IMR-90 (cell line): Measurements from ENCODE around the gene ZFAND5. TPM values are rescaled to one million over a fixed set of nuclear protein-coding genes. Genes with fewer than 3 reads are reported as not detected.

Experiments
- MAZ ChIP-seq: IDR thresholded peaks from 2 replicates; pipeline ENCODE4 v1.6.1; 2012; ENCODE audit warnings: low read depth, mild to moderate bottlenecking, low read length, improper control_type of control experiment, moderate library complexity, borderline replicate concordance
- polyA plus RNA-seq, 3 experiments: library from polyadenylated mRNA; depleted of rRNA; stranded (reverse); fragments of >200 nt; gene quantifications; 2 replicates each; pipeline ENCODE4 v1.2.3, GENCODE V29; 2012; ENCODE audit warnings: low replicate concordance in 1 of 3
- total RNA-seq: library from RNA; depleted of rRNA; stranded (reverse); fragments of >200 nt; gene quantifications from 2 replicates; pipeline ENCODE4 v1.2.3, GENCODE V29; 2012; rRNA removed

ZFAND5 gene
- total and polyA plus RNA-seq, 2 of the 4 experiments (the other 2 are of a cell fraction): 35.8 to 85.2 TPM

- no peak for TF ChIP-seq MAZ
These were observed 60.5 kb downstream of the ZFAND5 start (continued) for GRCh38 chr9:72304538-72304937.

Other genes with a start within 250 kb of the ZFAND5 start
- gene GDA, start 215.8 kb downstream of the ZFAND5 start, total RNA-seq: not detected in 2 replicates
- gene GDA, start 215.8 kb downstream of the ZFAND5 start, polyA plus RNA-seq (2012; rRNA removed): not detected in 2 replicates
- gene TMC1, start 156.4 kb upstream of the ZFAND5 start, total RNA-seq: not detected in 2 replicates
- not detected in 2 replicates for gene TMC1, start 156.4 kb upstream of the ZFAND5 start, polyA plus RNA-seq (2012; rRNA removed)